Progenitor cell of endocrine pancreas (in vitro differentiated cells): Measurements from ENCODE around the gene PDE5A. TPM values are rescaled to one million over a fixed set of nuclear protein-coding genes. Genes with fewer than 3 reads are reported as not detected.

Experiments
- DNase-seq: peaks from one replicate; pipeline ENCODE4 v3.0.0; 2021; ENCODE audit warnings: low spot score; ENCODE audit not compliant: unreplicated experiment
- H3K27ac Mint-ChIP-seq: 2 replicates; pipeline ENCODE4 v1.8.0; 2021; ENCODE audit warnings: mild to moderate bottlenecking, moderate library complexity, mixed read lengths
- H3K27me3 Mint-ChIP-seq: 2 replicates; pipeline ENCODE4 v1.8.0; 2021; ENCODE audit warnings: mixed read lengths
- H3K36me3 Mint-ChIP-seq: 2 replicates; pipeline ENCODE4 v1.8.0; 2022; ENCODE audit warnings: mixed read lengths; ENCODE audit not compliant: insufficient read depth
- H3K4me1 Mint-ChIP-seq: 2 replicates; pipeline ENCODE4 v1.8.0; 2021; ENCODE audit warnings: low read depth, mixed read lengths
- H3K4me3 Mint-ChIP-seq: 2 replicates; pipeline ENCODE4 v1.8.0; 2021; ENCODE audit warnings: low read depth, mild to moderate bottlenecking, moderate library complexity, mixed read lengths
- H3K9me3 Mint-ChIP-seq: 2 replicates; pipeline ENCODE4 v1.8.0; 2021; ENCODE audit warnings: low read depth, mixed read lengths
- total RNA-seq: library from RNA; stranded (reverse); gene quantifications from 2 replicates; pipeline ENCODE4 v1.2.1, GENCODE V29; 2021
- TF ChIP-seq, protein P1 (sequence below): fragments of 200-600 bp; sonication (generic); IDR thresholded peaks from one replicate; pipeline ENCODE4 v1.5.0; 2021; ENCODE audit warnings: antibody characterized with exemption, mild to moderate bottlenecking; ENCODE audit not compliant: unreplicated experiment

PDE5A gene
- total RNA-seq, 1 donor from 2014 or later, result 44.6 TPM

DNA sequence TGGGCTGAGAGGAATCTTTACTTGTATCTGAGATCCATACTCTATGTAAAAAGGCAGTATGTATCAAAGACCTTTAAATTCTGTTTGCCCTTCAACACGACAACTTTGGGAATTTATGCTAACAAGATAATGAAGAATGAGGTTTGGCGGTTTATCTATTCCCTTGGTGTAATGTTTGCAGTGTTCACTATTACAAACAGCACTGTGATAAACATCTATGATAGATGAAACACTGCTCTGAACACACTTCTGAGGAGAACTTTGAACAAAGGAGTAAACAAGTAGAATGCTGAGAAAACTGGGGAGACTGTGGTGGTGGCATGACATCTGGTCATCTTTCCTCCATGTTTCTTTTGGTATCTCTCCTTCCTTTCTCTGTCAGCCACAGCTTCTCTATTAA lies 126.9 kb downstream of the PDE5A start:
- no peak for DNase-seq
- peaks cover 10% of the 10 kb centered on the region for H3K4me1 Mint-ChIP-seq
- H3K9me3 Mint-ChIP-seq, result no peaks in the 10 kb centered on the region
- peak overlapping the region; percentile 43 for H3K27ac Mint-ChIP-seq
- TF ChIP-seq, protein P1, sequence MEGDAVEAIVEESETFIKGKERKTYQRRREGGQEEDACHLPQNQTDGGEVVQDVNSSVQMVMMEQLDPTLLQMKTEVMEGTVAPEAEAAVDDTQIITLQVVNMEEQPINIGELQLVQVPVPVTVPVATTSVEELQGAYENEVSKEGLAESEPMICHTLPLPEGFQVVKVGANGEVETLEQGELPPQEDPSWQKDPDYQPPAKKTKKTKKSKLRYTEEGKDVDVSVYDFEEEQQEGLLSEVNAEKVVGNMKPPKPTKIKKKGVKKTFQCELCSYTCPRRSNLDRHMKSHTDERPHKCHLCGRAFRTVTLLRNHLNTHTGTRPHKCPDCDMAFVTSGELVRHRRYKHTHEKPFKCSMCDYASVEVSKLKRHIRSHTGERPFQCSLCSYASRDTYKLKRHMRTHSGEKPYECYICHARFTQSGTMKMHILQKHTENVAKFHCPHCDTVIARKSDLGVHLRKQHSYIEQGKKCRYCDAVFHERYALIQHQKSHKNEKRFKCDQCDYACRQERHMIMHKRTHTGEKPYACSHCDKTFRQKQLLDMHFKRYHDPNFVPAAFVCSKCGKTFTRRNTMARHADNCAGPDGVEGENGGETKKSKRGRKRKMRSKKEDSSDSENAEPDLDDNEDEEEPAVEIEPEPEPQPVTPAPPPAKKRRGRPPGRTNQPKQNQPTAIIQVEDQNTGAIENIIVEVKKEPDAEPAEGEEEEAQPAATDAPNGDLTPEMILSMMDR, result no peak
- H3K4me3 Mint-ChIP-seq, result no peak overlapping the region
- peaks cover 22% of the 10 kb centered on the region for H3K36me3 Mint-ChIP-seq
- no peaks in the 10 kb centered on the region for H3K27me3 Mint-ChIP-seq

DNA sequence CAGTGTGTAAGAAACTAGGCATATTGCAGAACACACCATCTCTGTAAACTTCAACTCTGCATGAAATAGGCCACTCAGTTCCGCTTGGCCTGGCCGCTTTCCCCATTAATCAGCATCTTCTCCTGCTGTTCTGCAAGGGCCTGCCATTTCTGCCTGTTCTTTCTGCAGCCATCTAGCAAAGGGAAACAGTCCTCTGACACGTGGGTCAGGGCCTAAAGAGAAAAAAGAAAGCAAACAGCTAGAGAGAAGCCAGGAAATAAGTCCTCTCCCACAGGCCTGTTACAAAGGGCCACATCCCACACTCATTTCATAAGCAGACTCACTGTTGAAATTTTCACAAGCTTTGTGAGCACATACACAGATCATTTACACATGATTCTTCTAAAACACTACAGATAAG lies 130.1 kb downstream of the PDE5A start:
- H3K27ac Mint-ChIP-seq, result peak overlapping the region; percentile 61

DNA sequence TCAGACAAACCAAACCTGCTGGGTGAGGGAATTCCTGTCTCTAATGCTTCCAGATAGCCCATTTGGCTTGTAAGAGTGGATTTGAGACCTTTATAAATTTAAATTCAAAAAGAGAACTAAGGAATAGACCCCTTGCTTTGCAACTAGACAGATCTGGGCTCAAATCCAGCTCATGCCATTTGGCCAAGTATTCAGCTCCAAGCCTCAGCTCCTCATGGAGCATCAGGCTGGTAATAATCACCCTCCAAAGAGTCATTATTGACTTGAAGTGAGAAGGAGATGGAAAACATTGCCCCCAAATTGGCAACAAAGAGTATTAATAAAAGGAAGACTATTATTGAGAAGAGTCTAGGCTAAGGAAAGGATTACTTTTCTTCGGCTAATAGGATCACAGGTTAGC lies 134.7 kb downstream of the PDE5A start:
- H3K27me3 Mint-ChIP-seq, result no peaks in the 10 kb centered on the region
- no peaks in the 10 kb centered on the region for H3K36me3 Mint-ChIP-seq
- DNase-seq, result no peak
- H3K4me1 Mint-ChIP-seq, result peaks cover 3% of the 10 kb centered on the region
- peak overlapping the region; percentile 45 for H3K27ac Mint-ChIP-seq
- H3K9me3 Mint-ChIP-seq, result no peaks in the 10 kb centered on the region
- H3K4me3 Mint-ChIP-seq, result no peak overlapping the region
- TF ChIP-seq, protein P1, result no peak

More for the DNA sequence above, 130.1 kb downstream of the PDE5A start:
- no peaks in the 10 kb centered on the region for H3K27me3 Mint-ChIP-seq
- no peaks in the 10 kb centered on the region for H3K9me3 Mint-ChIP-seq
- H3K4me1 Mint-ChIP-seq, result peaks cover 10% of the 10 kb centered on the region
- H3K36me3 Mint-ChIP-seq, result peaks cover 14% of the 10 kb centered on the region
- TF ChIP-seq, protein P1, result no peak
- no peak for DNase-seq
- H3K4me3 Mint-ChIP-seq, result no peak overlapping the region

DNA sequence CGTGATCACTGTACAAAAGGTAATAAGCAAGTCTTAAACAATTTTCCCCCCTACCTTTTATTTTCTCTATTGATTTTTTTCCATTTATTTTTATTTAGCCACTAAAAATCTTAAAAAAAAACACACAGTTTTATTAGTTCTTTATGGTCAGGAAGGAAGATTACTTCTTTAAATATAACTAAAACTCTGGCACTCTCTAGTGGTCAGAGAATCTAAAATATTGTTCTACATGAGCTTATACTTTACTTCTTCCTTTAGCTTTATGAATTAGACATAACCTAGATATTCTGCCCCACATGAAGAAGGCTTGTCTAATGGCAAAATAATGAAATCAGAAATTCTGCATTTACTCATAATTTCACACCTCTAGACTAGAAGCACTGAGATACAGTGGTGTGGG lies 135.2 kb downstream of the PDE5A start:
- TF ChIP-seq, protein P1, result no peak
- Mint-ChIP-seq H3K4me3 (no peak overlapping the region), H3K27ac (no peak overlapping the region), H3K4me1 (peaks cover 2% of the 10 kb centered on the region), H3K36me3 (no peaks in the 10 kb centered on the region), H3K9me3 (no peaks in the 10 kb centered on the region), H3K27me3 (no peaks in the 10 kb centered on the region)
- no peak for DNase-seq

DNA sequence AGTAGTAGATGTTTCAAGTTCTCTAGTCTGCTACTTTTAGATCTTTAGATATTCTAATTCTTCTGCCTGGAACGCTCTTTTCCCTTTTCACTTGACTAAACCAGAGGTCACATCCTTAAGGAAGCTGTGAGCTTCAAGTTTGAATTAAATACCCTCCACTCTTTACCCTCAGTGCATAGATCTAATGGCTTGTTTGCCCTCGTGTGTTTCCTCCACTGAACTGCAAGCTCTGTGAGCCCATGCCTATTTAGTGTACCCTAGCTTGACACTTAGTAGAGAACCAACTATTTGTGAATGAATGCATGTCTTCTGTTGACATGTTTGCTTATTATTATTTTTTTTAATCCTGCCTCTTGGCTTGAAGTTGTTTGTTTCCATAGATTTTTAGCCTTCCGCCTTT lies 138.3 kb downstream of the PDE5A start:
- no peak overlapping the region for H3K4me3 Mint-ChIP-seq
- no peak overlapping the region for H3K27ac Mint-ChIP-seq
- H3K9me3 Mint-ChIP-seq, result peaks cover 15% of the 10 kb centered on the region
- no peaks in the 10 kb centered on the region for H3K27me3 Mint-ChIP-seq
- TF ChIP-seq, protein P1, result peak; percentile 48
- peaks cover 2% of the 10 kb centered on the region for H3K36me3 Mint-ChIP-seq
- DNase-seq, result no peak
- peaks cover 2% of the 10 kb centered on the region for H3K4me1 Mint-ChIP-seq
